SU-DHL-6 (cell line): ENCODE data around the gene GAPVD1.

Experiments
- H2AFZ ChIP-seq: fragments of 200-600 bp; sonication (generic); 2 replicates; pipeline ENCODE4 v1.6.1; 2014; ENCODE audit warnings: low read depth, mild to moderate bottlenecking, moderate library complexity, mixed read lengths, antibody characterized with exemption, low read length; ENCODE audit not compliant: severe bottlenecking
- H3F3A ChIP-seq: fragments of 200-600 bp; shearing (Covaris generic); 2 replicates; pipeline ENCODE4 v1.6.0; 2016; ENCODE audit warnings: antibody characterized with exemption, mild to moderate bottlenecking; ENCODE audit not compliant: insufficient read depth
- H3K27ac ChIP-seq: fragments of 200-600 bp; sonication (generic); 2 replicates; pipeline ENCODE4 v1.5.1; 2016; ENCODE audit warnings: low read depth, mild to moderate bottlenecking, low read length, moderate library complexity, mixed read lengths
- H3K27me3 ChIP-seq: fragments of 200-600 bp; sonication (generic), shearing (Covaris generic); 2 replicates; pipeline ENCODE4 v1.6.0; 2014; ENCODE audit warnings: mild to moderate bottlenecking, low read length
- H3K36me3 ChIP-seq: fragments of 200-600 bp; sonication (generic); 2 replicates; pipeline ENCODE4 v1.6.1; 2014; ENCODE audit warnings: mild to moderate bottlenecking, low read length, mixed read lengths
- H3K4me2 ChIP-seq: fragments of 300-600, 200-600 bp; shearing (Covaris generic), sonication (generic); 2 replicates; pipeline ENCODE4 v1.6.0; 2014; ENCODE audit warnings: low read length, low read depth, mild to moderate bottlenecking; ENCODE audit not compliant: poor library complexity, severe bottlenecking
- H3K4me3 ChIP-seq: fragments of 200-600 bp; sonication (generic); 2 replicates; pipeline ENCODE4 v1.5.1; 2014; ENCODE audit warnings: antibody characterized with exemption, low read length, mild to moderate bottlenecking, mixed read lengths; ENCODE audit not compliant: insufficient read depth, poor library complexity, severe bottlenecking
- H3K79me2 ChIP-seq: fragments of 200-600 bp; sonication (generic); 2 replicates; pipeline ENCODE4 v1.6.1; 2014; ENCODE audit warnings: mild to moderate bottlenecking, low read length, moderate library complexity; ENCODE audit not compliant: insufficient read depth
- H3K9ac ChIP-seq: fragments of 200-600 bp; sonication (generic); 2 replicates; pipeline ENCODE4 v1.7.0; 2014; ENCODE audit warnings: mild to moderate bottlenecking, low read length
- H3K9me2 ChIP-seq: fragments of 200-600 bp; sonication (generic); replicated peaks from 2 replicates; pipeline ENCODE4 v1.6.1; 2014; ENCODE audit warnings: low read length; ENCODE audit not compliant: insufficient read depth
- H3K9me3 ChIP-seq: fragments of 200-600 bp; sonication (generic); 2 replicates; pipeline ENCODE4 v1.6.1; 2014; ENCODE audit warnings: low read length, mixed read lengths; ENCODE audit not compliant: insufficient read depth
- H4K20me1 ChIP-seq: fragments of 200-600 bp; sonication (generic); 2 replicates; pipeline ENCODE4 v1.6.1; 2014; ENCODE audit warnings: low read depth, mild to moderate bottlenecking, antibody characterized with exemption, low read length, moderate library complexity, mixed read lengths
- EZH2phosphoT487 ChIP-seq: fragments of 200-600 bp; sonication (generic), shearing (Covaris generic); conservative IDR thresholded peaks from 2 replicates; pipeline ENCODE4 v1.6.1; 2018; ENCODE audit warnings: mild to moderate bottlenecking, antibody characterized with exemption, low read length, moderate library complexity, mixed read lengths
- TF ChIP-seq, protein P1 (sequence below): fragments of 200-600 bp; sonication (generic); IDR thresholded peaks from one replicate; pipeline ENCODE4 v1.5.1; 2017; ENCODE audit warnings: antibody characterized with exemption, mild to moderate bottlenecking, low read length, moderate library complexity; ENCODE audit not compliant: insufficient read depth, poor library complexity, severe bottlenecking

The GAPVD1 gene

DNA sequence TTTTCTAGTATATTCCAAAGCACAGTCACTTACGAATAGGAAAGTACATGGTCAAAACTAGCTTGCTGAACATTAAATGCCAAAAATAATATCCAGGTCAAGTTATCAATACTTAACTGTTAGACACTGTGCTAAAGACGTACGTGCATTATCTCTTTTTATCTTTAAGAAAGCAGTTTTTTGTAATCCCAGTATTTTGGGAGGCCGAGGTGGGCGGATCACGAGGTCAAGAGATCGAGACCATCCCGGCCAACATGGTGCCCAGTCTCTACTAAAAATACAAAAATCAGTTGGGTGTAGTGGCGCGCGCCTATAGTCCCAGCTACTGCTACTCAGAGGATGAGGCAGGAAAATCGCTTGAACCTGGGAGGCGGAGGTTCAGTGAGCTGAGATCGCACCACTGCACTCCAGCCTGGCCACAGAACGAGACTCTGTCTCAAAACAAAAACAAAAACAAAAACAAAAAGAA lies 17.8 kb upstream of the GAPVD1 start:
- H3K4me2 ChIP-seq, result no peak overlapping the region
- peaks cover 12% of the 10 kb centered on the region; the same call in 1 of the 2 replicates for H4K20me1 ChIP-seq
- H3K27ac ChIP-seq, result no peak overlapping the region
- H3K9me3 ChIP-seq, result no peaks in the 10 kb centered on the region
- H3K27me3 ChIP-seq, result no peaks in the 10 kb centered on the region
- H3K79me2 ChIP-seq, result peaks cover 23% of the 10 kb centered on the region
- H3K9ac ChIP-seq, result no peak overlapping the region
- H3F3A ChIP-seq, result peaks cover 21% of the 10 kb centered on the region
- H2AFZ ChIP-seq, result no peak overlapping the region
- no peak overlapping the region for H3K4me3 ChIP-seq
- no peak for TF ChIP-seq EZH2phosphoT487
- TF ChIP-seq, protein P1, sequence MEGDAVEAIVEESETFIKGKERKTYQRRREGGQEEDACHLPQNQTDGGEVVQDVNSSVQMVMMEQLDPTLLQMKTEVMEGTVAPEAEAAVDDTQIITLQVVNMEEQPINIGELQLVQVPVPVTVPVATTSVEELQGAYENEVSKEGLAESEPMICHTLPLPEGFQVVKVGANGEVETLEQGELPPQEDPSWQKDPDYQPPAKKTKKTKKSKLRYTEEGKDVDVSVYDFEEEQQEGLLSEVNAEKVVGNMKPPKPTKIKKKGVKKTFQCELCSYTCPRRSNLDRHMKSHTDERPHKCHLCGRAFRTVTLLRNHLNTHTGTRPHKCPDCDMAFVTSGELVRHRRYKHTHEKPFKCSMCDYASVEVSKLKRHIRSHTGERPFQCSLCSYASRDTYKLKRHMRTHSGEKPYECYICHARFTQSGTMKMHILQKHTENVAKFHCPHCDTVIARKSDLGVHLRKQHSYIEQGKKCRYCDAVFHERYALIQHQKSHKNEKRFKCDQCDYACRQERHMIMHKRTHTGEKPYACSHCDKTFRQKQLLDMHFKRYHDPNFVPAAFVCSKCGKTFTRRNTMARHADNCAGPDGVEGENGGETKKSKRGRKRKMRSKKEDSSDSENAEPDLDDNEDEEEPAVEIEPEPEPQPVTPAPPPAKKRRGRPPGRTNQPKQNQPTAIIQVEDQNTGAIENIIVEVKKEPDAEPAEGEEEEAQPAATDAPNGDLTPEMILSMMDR, result no peak
- H3K36me3 ChIP-seq, result peaks cover 17% of the 10 kb centered on the region
- H3K9me2 ChIP-seq, result no peaks in the 10 kb centered on the region

DNA sequence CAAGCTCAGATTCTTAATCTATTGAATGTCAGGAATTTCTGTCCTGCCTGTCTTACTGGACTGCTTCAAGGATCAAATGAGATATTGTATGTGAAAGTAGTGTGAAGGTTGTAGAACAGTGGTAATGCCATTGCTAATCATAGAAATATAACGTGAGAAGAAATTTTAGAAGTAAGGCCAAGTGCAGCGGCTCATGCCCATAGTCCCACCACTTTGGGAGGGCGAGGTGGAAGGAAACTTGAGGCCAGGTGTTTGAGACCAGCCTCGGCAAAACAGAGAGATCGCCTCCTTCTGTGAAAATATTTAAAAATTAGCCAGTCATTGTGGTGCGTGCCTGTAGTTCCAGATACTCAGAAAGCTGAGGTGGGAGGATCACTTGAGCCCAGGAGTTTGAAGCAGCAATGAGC lies 15.4 kb upstream of the GAPVD1 start:
- H3F3A ChIP-seq, result 0 out of 2 replicates have a peak, but pooled peaks cover 5% of the 10 kb centered on the region
- no peak overlapping the region for H2AFZ ChIP-seq
- TF ChIP-seq EZH2phosphoT487, result no peak
- TF ChIP-seq, protein P1, result no peak
- H3K27me3 ChIP-seq, result no peaks in the 10 kb centered on the region
- no peak overlapping the region for H3K27ac ChIP-seq
- H3K36me3 ChIP-seq, result no peaks in the 10 kb centered on the region
- H3K9me3 ChIP-seq, result no peaks in the 10 kb centered on the region
- H3K9me2 ChIP-seq, result no peaks in the 10 kb centered on the region
- H3K4me2 ChIP-seq, result no peak overlapping the region
- no peak overlapping the region for H3K9ac ChIP-seq
- no peak overlapping the region for H3K4me3 ChIP-seq
- H3K79me2 ChIP-seq, result no peaks in the 10 kb centered on the region
- H4K20me1 ChIP-seq, result no peaks in the 10 kb centered on the region

GRCh38 chr9:125254231-125254630 lies 7.4 kb upstream of the GAPVD1 start:
- Histone ChIP-seq H3K9me3 (no peaks in the 10 kb centered on the region), H3K27ac (no peak overlapping the region), H3K4me2 (no peak overlapping the region), H3K9me2 (no peaks in the 10 kb centered on the region), H4K20me1 (no peaks in the 10 kb centered on the region), H3F3A (no peaks in the 10 kb centered on the region), H2AFZ (no peak overlapping the region), H3K4me3 (no peak overlapping the region), H3K9ac (no peak overlapping the region), H3K79me2 (no peaks in the 10 kb centered on the region), H3K27me3 (no peaks in the 10 kb centered on the region), H3K36me3 (no peaks in the 10 kb centered on the region)
- TF ChIP-seq, protein P1, result no peak
- no peak for TF ChIP-seq EZH2phosphoT487
